MCF 10A (cell line): ENCODE measurements around the gene TRPV2. TPM values are rescaled to one million over a fixed set of nuclear protein-coding genes. Genes with fewer than 3 reads are reported as not detected.

ENCODE experiments used
- BruUV-seq: library from RNA; stranded (reverse); fragments of 400-500 nt; replicated peaks from 2 replicates; lab custom pipeline; 2021; lab: Mats Ljungman, UMichigan
- CTCF ChIA-PET: fragments of 300-600 bp; sonication (Branson Sonifier 250); formaldehyde crosslinking; extraction: SDS; loops from one replicate; lab custom pipeline; 2021; ENCODE audit warnings: antibody characterized with exemption, inconsistent platforms; lab: Yijun Ruan, JAX
- POLR2A ChIA-PET: fragments of 300-600, 350-650 bp; sonication (Branson Sonifier 250); formaldehyde crosslinking; extraction: SDS; loops from one replicate; lab custom pipeline; 2020; ENCODE audit warnings: antibody characterized with exemption, inconsistent platforms; lab: Yijun Ruan, JAX
- DNase-seq: peaks from one replicate; pipeline ENCODE4 v3.0.0-alpha.2; 2018; ENCODE audit not compliant: unreplicated experiment
- H3K27ac Mint-ChIP-seq: one replicate; pipeline ENCODE4 v1.8.0; 2022; ENCODE audit warnings: mild to moderate bottlenecking, low read depth, mixed read lengths; ENCODE audit not compliant: unreplicated experiment
- H3K27me3 Mint-ChIP-seq: one replicate; pipeline ENCODE4 v1.8.0; 2022; ENCODE audit warnings: mixed read lengths; ENCODE audit not compliant: insufficient read depth, unreplicated experiment
- H3K36me3 Mint-ChIP-seq: one replicate; pipeline ENCODE4 v1.8.0; 2022; ENCODE audit warnings: mild to moderate bottlenecking, moderate library complexity, mixed read lengths; ENCODE audit not compliant: insufficient read depth, unreplicated experiment
- H3K4me1 Mint-ChIP-seq: one replicate; pipeline ENCODE4 v1.8.0; 2022; ENCODE audit warnings: mixed read lengths; ENCODE audit not compliant: insufficient read depth, unreplicated experiment
- H3K4me3 Mint-ChIP-seq: one replicate; pipeline ENCODE4 v1.8.0; 2022; ENCODE audit warnings: mild to moderate bottlenecking, moderate library complexity, mixed read lengths; ENCODE audit not compliant: unreplicated experiment
- H3K9me3 Mint-ChIP-seq: one replicate; pipeline ENCODE4 v1.8.0; 2022; ENCODE audit warnings: mixed read lengths; ENCODE audit not compliant: unreplicated experiment
- CTCF ChIP-seq: fragments of 200-600 bp; IDR thresholded peaks from one replicate; pipeline ENCODE4 v1.8.0; 2022; ENCODE audit warnings: antibody characterized with exemption, mild to moderate bottlenecking; ENCODE audit not compliant: unreplicated experiment
- intact Hi-C: fragments of 100-400 bp; cut with micrococcal nuclease; formaldehyde crosslinking; loops from 2 replicates; pipeline ENCODE4 v1.14.1; 2022
- total RNA-seq: library from RNA; stranded (reverse); gene quantifications from 2 replicates; pipeline ENCODE4 v1.2.3, GENCODE V29; 2022

Gene TRPV2
- total RNA-seq, 1 experiment from 2014 or later = not detected

GRCh38 chr17:16474012-16474725, 58.8 kb downstream of the TRPV2 start:
- CTCF ChIA-PET = interaction anchor here (0.6 to 3.8 kb wide), 2 partner anchors 29 to 47 kb away, joined by 3 to 12 read pairs; no protein-coding TSS in a partner anchor
- BruUV-seq = no TSS peak

GRCh38 chr17:16475179-16475704, 59.9 kb downstream of the TRPV2 start:
- no peak for TF ChIP-seq CTCF
- POLR2A ChIA-PET = interaction anchor here (0.7 to 1.5 kb wide), 2 partner anchors 21 to 97 kb away, joined by 3 read pairs; no protein-coding TSS in a partner anchor
- no peaks in the 10 kb centered on the region for H3K36me3 Mint-ChIP-seq
- no peak for DNase-seq
- no peak overlapping the region for H3K27ac Mint-ChIP-seq
- BruUV-seq = no TSS peak
- H3K9me3 Mint-ChIP-seq = no peaks in the 10 kb centered on the region
- H3K27me3 Mint-ChIP-seq = peaks cover 34% of the 10 kb centered on the region
- H3K4me1 Mint-ChIP-seq = no peaks in the 10 kb centered on the region
- CTCF ChIA-PET = interaction anchor here (0.8 to 3.8 kb wide), 4 partner anchors 9 to 49 kb away, joined by 3 to 12 read pairs (median 4); no protein-coding TSS in a partner anchor
- intact Hi-C loops = no loop called here
- H3K4me3 Mint-ChIP-seq = no peak overlapping the region

More at GRCh38 chr17:16474012-16474725, 58.8 kb downstream of the TRPV2 start:
- DNase-seq = no peak
- no peaks in the 10 kb centered on the region for H3K9me3 Mint-ChIP-seq
- POLR2A ChIA-PET = no interaction called here
- H3K27ac Mint-ChIP-seq = no peak overlapping the region
- intact Hi-C loops = no loop called here
- H3K4me1 Mint-ChIP-seq = no peaks in the 10 kb centered on the region
- H3K27me3 Mint-ChIP-seq = peaks cover 44% of the 10 kb centered on the region
- TF ChIP-seq CTCF = no peak
- no peaks in the 10 kb centered on the region for H3K36me3 Mint-ChIP-seq
- no peak overlapping the region for H3K4me3 Mint-ChIP-seq

GRCh38 chr17:16477255-16477654, 61.9 kb downstream of the TRPV2 start:
- Mint-ChIP-seq H3K4me3 (no peak overlapping the region), H3K9me3 (no peaks in the 10 kb centered on the region), H3K4me1 (no peaks in the 10 kb centered on the region), H3K36me3 (no peaks in the 10 kb centered on the region), H3K27me3 (peaks cover 14% of the 10 kb centered on the region), H3K27ac (no peak overlapping the region)
- no peak for TF ChIP-seq CTCF
- intact Hi-C loops = no loop called here
- CTCF ChIA-PET = interaction anchor here (0.6 to 3.8 kb wide), 3 partner anchors 24 to 111 kb away, joined by 3 to 12 read pairs (median 9); no protein-coding TSS in a partner anchor
- no TSS peak for BruUV-seq
- peak; percentile 78 for DNase-seq
- POLR2A ChIA-PET = interaction anchor here (1.1 kb wide), 1 partner anchor 20 kb away, joined by 3 read pairs; no protein-coding TSS in a partner anchor

GRCh38 chr17:16477666-16478065, 62.3 kb downstream of the TRPV2 start:
- BruUV-seq = no TSS peak
- CTCF ChIA-PET = interaction anchor here (2.3 kb wide), 1 partner anchor 25 kb away, joined by 9 read pairs; no protein-coding TSS in a partner anchor
- no peak for DNase-seq
- no peak for TF ChIP-seq CTCF
- intact Hi-C loops = no loop called here
- Mint-ChIP-seq H3K27me3 (peaks cover 10% of the 10 kb centered on the region), H3K36me3 (no peaks in the 10 kb centered on the region), H3K4me1 (no peaks in the 10 kb centered on the region), H3K27ac (no peak overlapping the region), H3K4me3 (no peak overlapping the region), H3K9me3 (no peaks in the 10 kb centered on the region)
- POLR2A ChIA-PET = interaction anchor here (1.1 kb wide), 1 partner anchor 19 kb away, joined by 3 read pairs; no protein-coding TSS in a partner anchor
